MM.1S (cell line): Measurements from ENCODE around the gene XPNPEP1.

Source experiments
- CTCF ChIP-seq: fragments of 300-600 bp; sonication (generic); IDR thresholded peaks from 2 replicates; pipeline ENCODE4 v1.5.1; 2016; ENCODE audit warnings: antibody characterized with exemption, low read length, mixed read lengths
- EZH2 ChIP-seq: fragments of 300-600 bp; sonication (generic); optimal IDR thresholded peaks from 2 replicates; pipeline ENCODE3; 2017; ENCODE audit warnings: low read depth, mild to moderate bottlenecking, antibody characterized with exemption, low read length, mixed read lengths
- EZH2phosphoT487 ChIP-seq: fragments of 300-600 bp; sonication (generic); IDR thresholded peaks from 2 replicates; pipeline ENCODE4 v1.6.1; 2018; ENCODE audit warnings: antibody characterized with exemption, low read length

DNA sequence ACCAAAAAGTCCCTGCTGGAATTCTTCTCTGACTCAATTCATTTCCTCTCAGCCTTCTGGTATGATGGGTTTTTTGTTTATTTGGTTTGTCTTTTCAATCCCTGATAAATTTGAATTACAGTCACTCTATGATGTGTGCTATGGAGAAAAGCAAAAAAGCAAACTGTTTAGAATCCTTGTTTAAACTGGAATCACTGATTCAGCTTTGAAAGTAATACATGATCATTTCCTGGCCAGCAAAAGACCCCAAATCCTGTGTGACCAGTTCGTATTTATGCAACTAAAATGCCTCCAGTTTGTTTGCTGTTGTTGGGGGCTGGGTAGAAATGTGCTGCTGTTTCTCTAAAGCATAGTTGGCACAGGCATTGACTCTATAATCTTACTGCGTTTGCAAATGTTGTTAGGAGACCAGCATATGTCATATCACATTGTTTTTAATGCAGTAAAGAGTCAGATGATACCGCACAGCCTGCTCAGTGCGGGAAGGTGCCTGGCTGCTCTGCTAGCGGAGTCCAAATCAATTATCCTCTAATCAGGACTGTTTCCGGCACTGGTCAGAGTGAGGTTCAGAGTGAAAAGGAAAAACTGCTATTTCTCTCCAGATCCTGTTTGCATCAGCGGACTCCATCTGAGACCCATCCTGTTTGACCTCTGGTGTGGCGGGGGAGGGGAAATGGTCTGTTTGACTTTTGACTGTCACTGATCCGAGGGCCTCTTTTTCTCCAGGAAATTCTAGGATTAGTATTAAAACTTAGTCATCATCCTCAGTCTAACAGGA lies 43.8 kb upstream of the XPNPEP1 start:
- TF ChIP-seq EZH2phosphoT487 (no peak), EZH2 (no peak), CTCF (no peak)
